ENCODE results near the gene FAHD1. TPM values are rescaled to one million over a fixed set of nuclear protein-coding genes. Genes with fewer than 3 reads are reported as not detected.

FAHD1 gene
- polyA plus RNA-seq (2011; rRNA removed): 35.2 and 45.4 TPM in 2 replicates
- polyA minus RNA-seq (2011; rRNA and poly(A)+ RNA removed): 17.8 and 18.3 TPM in 2 replicates

DNA sequence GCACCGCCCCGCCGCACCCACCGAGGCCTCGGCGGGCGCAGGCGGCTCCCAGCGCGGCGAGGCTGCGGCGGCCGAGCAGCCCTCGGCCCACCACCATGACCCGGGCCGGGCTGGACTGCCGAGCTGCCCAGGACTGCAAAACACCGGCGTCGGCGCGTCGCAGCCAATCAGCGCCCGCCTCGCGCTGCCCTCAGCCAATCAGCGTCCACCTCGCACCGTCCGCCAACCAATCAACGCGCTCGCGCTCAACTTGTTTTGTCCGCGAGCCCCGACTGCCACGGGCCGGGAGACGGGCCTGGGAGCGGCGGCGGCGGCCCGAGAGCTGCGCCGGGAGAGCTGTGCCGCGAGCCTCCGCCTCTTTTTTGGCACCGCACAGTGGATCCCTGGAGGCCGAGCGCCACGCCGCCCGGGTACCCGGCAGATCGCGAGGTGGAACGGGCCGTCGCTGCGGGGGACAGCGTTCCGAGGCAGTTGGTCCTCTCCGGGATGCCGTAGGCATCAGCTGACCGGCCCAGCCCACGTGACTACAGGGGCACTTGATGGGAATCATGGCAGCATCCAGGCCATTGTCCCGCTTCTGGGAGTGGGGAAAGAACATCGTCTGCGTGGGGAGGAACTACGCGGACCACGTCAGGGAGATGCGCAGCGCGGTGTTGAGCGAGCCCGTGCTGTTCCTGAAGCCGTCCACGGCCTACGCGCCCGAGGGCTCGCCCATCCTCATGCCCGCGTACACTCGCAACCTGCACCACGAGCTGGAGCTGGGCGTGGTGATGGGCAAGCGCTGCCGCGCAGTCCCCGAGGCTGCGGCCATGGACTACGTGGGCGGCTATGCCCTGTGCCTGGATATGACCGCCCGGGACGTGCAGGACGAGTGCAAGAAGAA lies at the start of gene FAHD1, which contains the start of gene HAGH:
Gene FAHD1, plus strand, starts transcription at position 516 of the 883 bp plus-strand sequence. Its CDS starts 33 bp downstream, at position 549.
Gene HAGH, minus strand, starts transcription at position 135 of the 883 bp plus-strand sequence. Its CDS starts 38 bp downstream, at position 97.
- POLR2A ChIA-PET: interaction anchor here (0.5 to 2.6 kb wide), 9 partner anchors 13 to 602 kb away, joined by 3 to 21 read pairs (median 5); partner anchors contain the start of genes CCNF, MRPS34, NUBP2 and RPS2

DNA sequence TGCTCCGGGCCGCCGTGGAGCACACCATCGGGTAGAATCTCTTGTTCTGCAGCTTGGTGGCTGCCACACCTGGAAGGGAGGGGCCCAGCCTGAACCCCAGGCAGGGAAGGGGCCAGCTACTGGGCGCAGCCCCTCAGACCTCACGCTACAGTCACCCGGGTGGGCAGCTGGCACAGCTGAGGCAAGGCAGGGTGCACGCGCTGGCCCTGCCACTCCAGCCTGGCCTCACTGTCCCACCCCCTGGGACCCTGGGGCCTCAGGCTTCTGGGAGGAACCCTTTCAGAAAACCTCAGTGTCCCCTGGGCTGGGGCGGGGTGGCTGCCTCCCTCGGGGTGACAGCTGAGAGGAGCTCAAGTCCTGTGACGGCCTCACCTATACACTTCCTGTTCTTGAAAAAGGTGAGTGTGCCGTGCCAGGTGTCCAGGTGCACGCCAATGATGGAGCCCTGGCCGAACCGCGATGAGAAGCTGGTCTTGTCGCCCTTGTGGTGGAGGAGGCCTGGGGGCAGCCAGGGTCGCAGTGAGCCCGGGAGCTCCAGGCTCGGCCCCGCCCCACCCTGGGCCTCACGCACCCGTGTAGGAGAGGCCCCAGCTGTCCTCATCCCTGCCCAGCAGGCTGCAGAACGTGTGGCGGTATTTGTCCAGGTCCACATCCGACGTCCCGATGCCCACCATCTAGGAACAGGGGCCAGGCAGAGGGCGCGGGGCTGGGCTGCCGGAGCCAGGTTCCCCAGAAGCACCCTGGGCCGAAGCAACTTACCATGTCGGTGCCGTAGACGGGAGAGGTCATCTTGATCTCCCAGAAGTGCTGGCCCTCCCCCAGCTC lies 49.4 kb upstream of the FAHD1 start:
- ChIA-PET CTCF (no interaction called here), POLR2A (interaction anchor here (0.6 kb wide), 1 partner anchor 332 kb away, joined by 3 read pairs; no protein-coding TSS in a partner anchor)
- no peaks in the 10 kb centered on the region; the same call in 1 of the 2 replicates for H3K9me3 ChIP-seq (ENCODE audit: control insufficient read depth, insufficient read depth, low read length)
- no peak for DNase-seq (ENCODE audit: low read depth, low spot score)
- TF ChIP-seq, protein P1, sequence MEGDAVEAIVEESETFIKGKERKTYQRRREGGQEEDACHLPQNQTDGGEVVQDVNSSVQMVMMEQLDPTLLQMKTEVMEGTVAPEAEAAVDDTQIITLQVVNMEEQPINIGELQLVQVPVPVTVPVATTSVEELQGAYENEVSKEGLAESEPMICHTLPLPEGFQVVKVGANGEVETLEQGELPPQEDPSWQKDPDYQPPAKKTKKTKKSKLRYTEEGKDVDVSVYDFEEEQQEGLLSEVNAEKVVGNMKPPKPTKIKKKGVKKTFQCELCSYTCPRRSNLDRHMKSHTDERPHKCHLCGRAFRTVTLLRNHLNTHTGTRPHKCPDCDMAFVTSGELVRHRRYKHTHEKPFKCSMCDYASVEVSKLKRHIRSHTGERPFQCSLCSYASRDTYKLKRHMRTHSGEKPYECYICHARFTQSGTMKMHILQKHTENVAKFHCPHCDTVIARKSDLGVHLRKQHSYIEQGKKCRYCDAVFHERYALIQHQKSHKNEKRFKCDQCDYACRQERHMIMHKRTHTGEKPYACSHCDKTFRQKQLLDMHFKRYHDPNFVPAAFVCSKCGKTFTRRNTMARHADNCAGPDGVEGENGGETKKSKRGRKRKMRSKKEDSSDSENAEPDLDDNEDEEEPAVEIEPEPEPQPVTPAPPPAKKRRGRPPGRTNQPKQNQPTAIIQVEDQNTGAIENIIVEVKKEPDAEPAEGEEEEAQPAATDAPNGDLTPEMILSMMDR (IDR thresholded peaks at IDR 0.05; ENCODE audit: low read depth, low read length): no peak
- H3K27ac ChIP-seq (ENCODE audit: low read depth, low read length): no peak overlapping the region
- no peak overlapping the region for H3K4me3 ChIP-seq (ENCODE audit: low read depth, low read length)
- no peaks in the 10 kb centered on the region for H3K27me3 ChIP-seq (ENCODE audit: control insufficient read depth, insufficient read depth, low read length)

More for the DNA sequence above, at the start of gene FAHD1, which contains the start of gene HAGH:
- H3K9me3 ChIP-seq (ENCODE audit: control insufficient read depth, insufficient read depth, low read length): peaks cover 3% of the 10 kb centered on the region; the same call in 1 of the 2 replicates
- CTCF ChIA-PET: interaction anchor here (0.6 kb wide), 1 partner anchor 102 kb away, joined by 3 read pairs; no protein-coding TSS in a partner anchor
- peak; percentile 91 for DNase-seq (ENCODE audit: low read depth, low spot score)
- H3K4me3 ChIP-seq (ENCODE audit: low read depth, low read length): peak within 1 kb of the TSS; percentile 96
- TF ChIP-seq, protein P1 (IDR thresholded peaks at IDR 0.05; ENCODE audit: low read depth, low read length): no peak
- peak within 1 kb of the TSS; percentile 39 for H3K27ac ChIP-seq (ENCODE audit: low read depth, low read length)
- H3K27me3 ChIP-seq (ENCODE audit: control insufficient read depth, insufficient read depth, low read length): no peaks in the 10 kb centered on the region

GRCh38 chr16:1778200-1779179 lies 48.5 kb upstream of the FAHD1 start:
- no peaks in the 10 kb centered on the region; the same call in 1 of the 2 replicates for H3K9me3 ChIP-seq (ENCODE audit: control insufficient read depth, insufficient read depth, low read length)
- TF ChIP-seq, protein P1 (IDR thresholded peaks at IDR 0.05; ENCODE audit: low read depth, low read length): no peak
- no peak overlapping the region for H3K27ac ChIP-seq (ENCODE audit: low read depth, low read length)
- ChIA-PET CTCF (no interaction called here), POLR2A (no interaction called here)
- no peak for DNase-seq (ENCODE audit: low read depth, low spot score)
- no peak overlapping the region for H3K4me3 ChIP-seq (ENCODE audit: low read depth, low read length)
- no peaks in the 10 kb centered on the region for H3K27me3 ChIP-seq (ENCODE audit: control insufficient read depth, insufficient read depth, low read length)

GRCh38 chr16:1779234-1779701 lies 47.7 kb upstream of the FAHD1 start:
- no peaks in the 10 kb centered on the region for H3K27me3 ChIP-seq (ENCODE audit: control insufficient read depth, insufficient read depth, low read length)
- ChIA-PET CTCF (no interaction called here), POLR2A (no interaction called here)
- no peak overlapping the region for H3K27ac ChIP-seq (ENCODE audit: low read depth, low read length)
- no peaks in the 10 kb centered on the region; the same call in 1 of the 2 replicates for H3K9me3 ChIP-seq (ENCODE audit: control insufficient read depth, insufficient read depth, low read length)
- DNase-seq (ENCODE audit: low read depth, low spot score): no peak
- TF ChIP-seq, protein P1 (IDR thresholded peaks at IDR 0.05; ENCODE audit: low read depth, low read length): no peak
- no peak overlapping the region for H3K4me3 ChIP-seq (ENCODE audit: low read depth, low read length)
